Left ventricle myocardium inferior (tissue), 1 donor: ENCODE data around the gene ARHGAP24. TPM values are rescaled to one million over a fixed set of nuclear protein-coding genes. Genes with fewer than 3 reads are reported as not detected.

Experiments
- DNase-seq: peaks from one replicate; pipeline ENCODE4 v3.0.0-alpha.2; 2020
- H3K27ac ChIP-seq: fragments of 200-600 bp; replicated peaks from 2 replicates; pipeline ENCODE4 v1.8.0; 2021
- H3K27me3 ChIP-seq: fragments of 200-600 bp; 2 replicates; pipeline ENCODE4 v1.8.0; 2021; ENCODE audit warnings: low read depth
- H3K36me3 ChIP-seq: fragments of 200-600 bp; 2 replicates; pipeline ENCODE4 v1.8.0; 2021
- H3K4me1 ChIP-seq: fragments of 200-600 bp; 2 replicates; pipeline ENCODE4 v1.8.0; 2021
- H3K4me3 ChIP-seq: fragments of 200-600 bp; 2 replicates; pipeline ENCODE4 v1.8.0; 2021; ENCODE audit warnings: mild to moderate bottlenecking, moderate library complexity
- H3K9me3 ChIP-seq: fragments of 200-600 bp; replicated peaks from 2 replicates; pipeline ENCODE4 v1.8.0; 2021
- intact Hi-C: fragments of 100-400 bp; cut with micrococcal nuclease; formaldehyde crosslinking; loops from one replicate; pipeline ENCODE4 v1.11.0; 2022
- total RNA-seq: library from RNA; stranded (reverse); fragmentation: NEBNext Ultra II Directional; extraction: Animal tissue kit (Norgen Biotek cat#: 25700); gene quantifications from one replicate; pipeline ENCODE4 v1.2.1, GENCODE V29; 2021
- TF ChIP-seq, protein P1 (sequence below): fragments of 200-600 bp; IDR thresholded peaks from 2 replicates; pipeline ENCODE4 v1.8.0; 2021; ENCODE audit warnings: antibody characterized with exemption, mild to moderate bottlenecking, borderline replicate concordance
- donor health status: DM: no; HTN: yes; CAD: no; lungs with severe emphysema.

ARHGAP24 gene
- total RNA-seq, 1 donor from 2014 or later: 13.7 TPM

DNA sequence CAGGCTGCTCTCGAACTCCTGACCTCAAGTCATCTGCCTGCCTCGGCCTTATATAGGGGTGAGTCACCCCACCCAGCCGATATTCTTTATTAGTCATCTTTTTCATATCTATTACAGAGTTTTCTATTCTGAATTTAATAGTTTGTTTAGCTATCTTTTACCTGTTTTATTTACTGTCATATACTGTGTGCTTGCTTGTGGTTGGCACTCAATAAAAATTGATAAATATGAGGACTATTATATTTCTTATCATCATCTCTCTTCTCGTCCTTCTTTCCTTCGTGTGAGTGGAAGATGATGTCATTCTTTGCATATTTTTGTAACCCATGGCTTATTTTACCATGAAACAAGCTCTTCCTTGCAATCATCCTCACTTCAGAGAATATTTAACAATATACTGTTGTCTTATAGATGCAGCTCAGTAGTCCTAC is 265.5 kb downstream of the ARHGAP24 start:
- Histone ChIP-seq H3K9me3 (no peaks in the 10 kb centered on the region), H3K4me1 (peaks cover 21% of the 10 kb centered on the region), H3K36me3 (no peaks in the 10 kb centered on the region), H3K27ac (no peak overlapping the region), H3K27me3 (no peaks in the 10 kb centered on the region), H3K4me3 (no peak overlapping the region)
- no peak for DNase-seq
- intact Hi-C loops: loop anchor here (10.0 kb wide), 1 partner anchor 656 kb away; no protein-coding TSS in a partner anchor
- TF ChIP-seq, protein P1, sequence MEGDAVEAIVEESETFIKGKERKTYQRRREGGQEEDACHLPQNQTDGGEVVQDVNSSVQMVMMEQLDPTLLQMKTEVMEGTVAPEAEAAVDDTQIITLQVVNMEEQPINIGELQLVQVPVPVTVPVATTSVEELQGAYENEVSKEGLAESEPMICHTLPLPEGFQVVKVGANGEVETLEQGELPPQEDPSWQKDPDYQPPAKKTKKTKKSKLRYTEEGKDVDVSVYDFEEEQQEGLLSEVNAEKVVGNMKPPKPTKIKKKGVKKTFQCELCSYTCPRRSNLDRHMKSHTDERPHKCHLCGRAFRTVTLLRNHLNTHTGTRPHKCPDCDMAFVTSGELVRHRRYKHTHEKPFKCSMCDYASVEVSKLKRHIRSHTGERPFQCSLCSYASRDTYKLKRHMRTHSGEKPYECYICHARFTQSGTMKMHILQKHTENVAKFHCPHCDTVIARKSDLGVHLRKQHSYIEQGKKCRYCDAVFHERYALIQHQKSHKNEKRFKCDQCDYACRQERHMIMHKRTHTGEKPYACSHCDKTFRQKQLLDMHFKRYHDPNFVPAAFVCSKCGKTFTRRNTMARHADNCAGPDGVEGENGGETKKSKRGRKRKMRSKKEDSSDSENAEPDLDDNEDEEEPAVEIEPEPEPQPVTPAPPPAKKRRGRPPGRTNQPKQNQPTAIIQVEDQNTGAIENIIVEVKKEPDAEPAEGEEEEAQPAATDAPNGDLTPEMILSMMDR: no peak

DNA sequence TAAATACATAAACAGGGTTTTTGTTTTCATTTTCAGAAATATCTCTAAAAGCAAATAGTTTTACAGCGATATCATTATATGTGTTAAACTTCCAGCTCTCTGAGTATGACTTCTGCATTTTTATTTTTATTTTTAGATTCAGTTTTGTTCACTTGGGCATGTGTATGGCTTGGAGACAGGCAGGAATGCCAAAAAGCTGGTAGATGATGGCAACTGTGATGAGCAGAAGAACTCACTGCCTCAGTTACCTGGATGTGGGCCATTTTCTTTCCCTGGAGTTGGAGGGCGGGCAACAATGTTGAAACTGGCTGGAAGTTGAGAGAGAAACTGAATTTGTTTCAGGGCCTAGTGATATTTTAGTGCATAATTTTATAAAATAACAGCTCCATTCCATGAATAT is 266.4 kb downstream of the ARHGAP24 start:
- intact Hi-C loops: loop anchor here (10.0 kb wide), 1 partner anchor 657 kb away; no protein-coding TSS in a partner anchor
- Histone ChIP-seq H3K9me3 (no peaks in the 10 kb centered on the region), H3K4me1 (peaks cover 20% of the 10 kb centered on the region), H3K27me3 (no peaks in the 10 kb centered on the region), H3K27ac (peak overlapping the region; percentile 23), H3K36me3 (no peaks in the 10 kb centered on the region), H3K4me3 (no peak overlapping the region)
- DNase-seq: no peak
- TF ChIP-seq, protein P1: no peak

DNA sequence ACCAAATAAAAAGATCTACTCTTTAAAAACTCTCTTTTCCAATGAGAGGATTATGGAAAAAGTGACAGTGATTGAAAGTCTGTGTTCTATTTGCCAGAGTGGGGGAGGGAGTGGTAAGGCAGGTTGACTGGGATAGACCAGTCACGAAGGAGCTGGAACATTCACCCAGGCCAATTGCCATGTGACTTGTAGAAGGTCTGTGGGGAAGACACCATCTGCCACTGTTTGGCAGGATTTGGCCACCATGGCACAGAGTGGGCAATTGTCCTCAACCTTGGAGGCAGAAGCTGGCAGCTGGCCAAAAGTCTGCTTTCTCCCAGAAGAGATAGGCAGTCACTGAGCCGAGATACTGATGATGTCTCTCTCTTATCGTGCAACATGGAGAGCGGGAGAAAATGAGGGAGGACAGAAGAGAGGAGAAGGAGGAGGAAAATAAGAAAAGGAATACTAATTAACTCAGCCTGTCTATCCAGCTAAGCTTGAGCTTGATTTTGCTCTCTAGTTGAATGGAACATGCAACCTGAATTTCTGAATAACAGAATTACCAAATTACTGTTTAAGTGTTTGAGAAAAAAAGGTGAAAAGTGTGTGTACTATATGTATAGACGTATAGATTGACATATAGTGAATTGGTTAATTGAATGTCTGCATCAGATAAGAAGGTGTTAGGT is 267.1 kb downstream of the ARHGAP24 start:
- Histone ChIP-seq H3K27me3 (no peaks in the 10 kb centered on the region), H3K4me1 (peaks cover 20% of the 10 kb centered on the region), H3K36me3 (no peaks in the 10 kb centered on the region), H3K9me3 (no peaks in the 10 kb centered on the region), H3K4me3 (no peak overlapping the region), H3K27ac (peak overlapping the region; percentile 23)
- DNase-seq: peak; percentile 28
- TF ChIP-seq, protein P1: no peak
- intact Hi-C loops: loop anchor here (10.0 kb wide), 1 partner anchor 657 kb away; no protein-coding TSS in a partner anchor

DNA sequence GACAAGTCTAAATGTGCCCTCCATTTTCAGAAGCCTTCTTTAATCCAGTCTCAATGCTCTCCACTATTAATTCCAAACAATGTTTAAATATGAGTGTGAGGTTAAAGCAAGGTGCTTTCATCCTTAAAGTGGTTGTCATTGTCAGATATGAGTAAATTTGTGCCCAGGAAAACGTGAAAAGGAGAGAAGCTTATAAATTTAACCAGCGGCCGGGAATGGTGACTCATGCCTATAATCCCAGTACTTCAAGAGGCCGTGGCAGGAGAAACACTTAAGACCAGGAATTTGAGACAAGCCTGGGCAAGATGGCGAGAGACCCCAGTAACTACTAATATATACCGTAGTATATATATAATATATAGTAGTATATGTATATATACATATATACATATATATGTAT is 270.0 kb downstream of the ARHGAP24 start:
- Histone ChIP-seq H3K27ac (no peak overlapping the region), H3K4me1 (peaks cover 32% of the 10 kb centered on the region), H3K27me3 (no peaks in the 10 kb centered on the region), H3K36me3 (no peaks in the 10 kb centered on the region), H3K4me3 (no peak overlapping the region), H3K9me3 (no peaks in the 10 kb centered on the region)
- intact Hi-C loops: loop anchor here (10.0 kb wide), 1 partner anchor 660 kb away; no protein-coding TSS in a partner anchor
- DNase-seq: no peak
- TF ChIP-seq, protein P1: no peak

DNA sequence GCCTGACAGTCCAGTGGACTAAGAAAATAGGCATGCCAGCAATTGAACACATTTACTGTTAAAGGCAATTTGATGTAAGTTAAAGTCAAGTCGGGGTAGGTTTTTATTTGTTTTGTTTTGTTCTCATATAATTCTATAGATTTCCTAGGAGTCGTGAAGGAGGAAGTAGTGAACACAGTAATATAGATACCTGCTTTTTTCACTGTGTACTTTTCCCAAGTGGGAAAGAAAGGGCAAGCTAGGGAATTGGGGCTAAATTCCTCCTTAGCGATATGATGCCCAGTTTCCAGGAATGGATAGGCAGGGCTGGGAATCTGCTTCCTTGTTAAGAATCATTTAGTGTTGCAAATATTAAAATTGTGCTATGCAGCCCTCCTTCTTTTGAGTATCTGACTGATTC is 271.0 kb downstream of the ARHGAP24 start:
- H3K9me3 ChIP-seq: no peaks in the 10 kb centered on the region
- H3K36me3 ChIP-seq: no peaks in the 10 kb centered on the region
- peaks cover 31% of the 10 kb centered on the region for H3K4me1 ChIP-seq
- TF ChIP-seq, protein P1: no peak
- H3K27me3 ChIP-seq: no peaks in the 10 kb centered on the region
- H3K27ac ChIP-seq: no peak overlapping the region
- H3K4me3 ChIP-seq: no peak overlapping the region
- no peak for DNase-seq
- intact Hi-C loops: loop anchor here (10.0 kb wide), 1 partner anchor 661 kb away; no protein-coding TSS in a partner anchor
